Metanephros (tissue), 2 donors: ENCODE results near the gene SUV39H1. TPM values are rescaled to one million over a fixed set of nuclear protein-coding genes. Genes with fewer than 3 reads are reported as not detected.

ENCODE experiments used
- small RNA-seq: library from RNA; depleted of rRNA; stranded (forward); fragments of <200 nt; gene quantifications from one replicate; pipeline ENCODE3, GENCODE V24; 2014; ENCODE audit warnings: low replicate concordance
- total RNA-seq: library from RNA; depleted of rRNA; stranded (reverse); fragments of >200 nt; gene quantifications from one replicate; pipeline ENCODE4 v1.2.3, GENCODE V29; 2014

Gene SUV39H1
- 3.7 TPM for total RNA-seq

GRCh38 chrX:48696301-48696908, at the start of gene SUV39H1:
TSS of gene SUV39H1 (plus strand) at chrX:48696734. CDS start at chrX:48696785, 51 bp downstream.

GRCh38 chrX:48683411-48683982, 13.0 kb upstream of the SUV39H1 start, which contains the start of gene WAS:
TSS of gene WAS (plus strand) at chrX:48683799. CDS start at chrX:48683854, 55 bp downstream.

Small RNA genes within 50 kb of the gene (small RNA-seq; reads per million reads assigned to genes)
- not detected for gene RNU6-1056P

Other genes with a start within 250 kb of the SUV39H1 start
- gene SLC38A5, start 226.5 kb upstream of the SUV39H1 start, total RNA-seq = 4.8 TPM
- gene FTSJ1, start 220.5 kb upstream of the SUV39H1 start, total RNA-seq = 29.7 TPM
- 7.4 TPM for gene PORCN, start 187.7 kb upstream of the SUV39H1 start, total RNA-seq
- 44.4 TPM for gene EBP, start 174.9 kb upstream of the SUV39H1 start, total RNA-seq
- 8.5 TPM for gene TBC1D25, start 157.0 kb upstream of the SUV39H1 start, total RNA-seq
- 138 TPM for gene RBM3, start 122.2 kb upstream of the SUV39H1 start, total RNA-seq
- 115 TPM for gene WDR13, start 99.2 kb upstream of the SUV39H1 start, total RNA-seq
- 6.4 TPM for gene WAS, start 12.9 kb upstream of the SUV39H1 start, total RNA-seq
- gene GLOD5, start 65.0 kb downstream of the SUV39H1 start, total RNA-seq = 0.76 TPM
- 0.58 TPM for gene GATA1, start 89.9 kb downstream of the SUV39H1 start, total RNA-seq
- gene HDAC6, start 105.3 kb downstream of the SUV39H1 start, total RNA-seq = 91.3 TPM
- gene ERAS, start 129.8 kb downstream of the SUV39H1 start, total RNA-seq = not detected
- 38.5 TPM for gene PCSK1N, start 138.9 kb downstream of the SUV39H1 start, total RNA-seq
- 33.0 TPM for gene TIMM17B, start 201.0 kb downstream of the SUV39H1 start, total RNA-seq
- gene PQBP1, start 201.2 kb downstream of the SUV39H1 start, total RNA-seq = 36.7 TPM
- gene SLC35A2, start 214.9 kb downstream of the SUV39H1 start, total RNA-seq = 22.4 TPM
- 9.3 TPM for gene PIM2, start 222.3 kb downstream of the SUV39H1 start, total RNA-seq